ENCODE measurements around the gene AFTPH.

Gene AFTPH

GRCh38 chr2:64613276-64613675 is 89.1 kb downstream of the AFTPH start:
- DNase-seq (ENCODE audit: low spot score): no peak

- no peak for DNase-seq (ENCODE audit: low spot score)
These were observed 91.2 kb downstream of the AFTPH start for GRCh38 chr2:64615192-64615763.

- DNase-seq (ENCODE audit: low spot score): no peak
These were observed 91.9 kb downstream of the AFTPH start for GRCh38 chr2:64615844-64616536.

GRCh38 chr2:64617631-64618151 is 93.6 kb downstream of the AFTPH start:
- DNase-seq (ENCODE audit: low spot score): no peak

GRCh38 chr2:64620661-64621060 is 96.5 kb downstream of the AFTPH start:
- no peak for DNase-seq (ENCODE audit: low spot score)

GRCh38 chr2:64622443-64623241 is 98.5 kb downstream of the AFTPH start:
- DNase-seq (ENCODE audit: low spot score): no peak

GRCh38 chr2:64623242-64623850 is 99.2 kb downstream of the AFTPH start:
- no peak for DNase-seq (ENCODE audit: low spot score)

GRCh38 chr2:64624108-64624610 is 100.0 kb downstream of the AFTPH start:
- no peak for DNase-seq (ENCODE audit: low spot score)

GRCh38 chr2:64624862-64625261 is 100.7 kb downstream of the AFTPH start:
- no peak for DNase-seq (ENCODE audit: low spot score)

GRCh38 chr2:64625299-64626145 is 101.4 kb downstream of the AFTPH start:
- no peak for DNase-seq (ENCODE audit: low spot score)

GRCh38 chr2:64626146-64626809 is 102.2 kb downstream of the AFTPH start:
- DNase-seq (ENCODE audit: low spot score): no peak

- DNase-seq (ENCODE audit: low spot score): no peak
These were observed 103.0 kb downstream of the AFTPH start for GRCh38 chr2:64626963-64627760.

- no peak for DNase-seq (ENCODE audit: low spot score)
These were observed 104.0 kb downstream of the AFTPH start for GRCh38 chr2:64627860-64628841.

GRCh38 chr2:64629329-64629781 is 105.2 kb downstream of the AFTPH start:
- no peak for DNase-seq (ENCODE audit: low spot score)

GRCh38 chr2:64629875-64630274 is 105.7 kb downstream of the AFTPH start:
- DNase-seq (ENCODE audit: low spot score): no peak

- no peak for DNase-seq (ENCODE audit: low spot score)
These were observed 106.6 kb downstream of the AFTPH start for GRCh38 chr2:64630752-64631151.

GRCh38 chr2:64631771-64632170 is 107.6 kb downstream of the AFTPH start:
- no peak for DNase-seq (ENCODE audit: low spot score)

Data from COLO829 (cell line).